Neuronal stem cell (in vitro differentiated cells): ENCODE results near the gene TINAGL1.

ENCODE experiments used
- DNase-seq: peaks from one replicate; pipeline ENCODE4 v3.0.0-alpha.2; 2013; ENCODE audit warnings: low spot score
- H2AFZ ChIP-seq: one replicate; pipeline ENCODE4 v1.6.1; 2013; ENCODE audit warnings: mild to moderate bottlenecking, low read length, inconsistent platforms
- H2AK5ac ChIP-seq: 2 replicates; pipeline ENCODE4 v1.6.1; 2013; ENCODE audit warnings: low read depth, mild to moderate bottlenecking, inconsistent platforms, low read length, moderate library complexity, mixed read lengths
- H2BK120ac ChIP-seq: 2 replicates; pipeline ENCODE4 v1.6.1; 2013; ENCODE audit warnings: low read depth, mild to moderate bottlenecking, inconsistent platforms, low read length, moderate library complexity, mixed read lengths
- H2BK12ac ChIP-seq: one replicate; pipeline ENCODE4 v1.6.1; 2013; ENCODE audit warnings: low read length, inconsistent platforms
- H2BK15ac ChIP-seq: 2 replicates; pipeline ENCODE4 v1.6.1; 2013; ENCODE audit warnings: mild to moderate bottlenecking, low read length, inconsistent platforms, mixed read lengths
- H2BK5ac ChIP-seq: one replicate; pipeline ENCODE4 v1.6.1; 2013; ENCODE audit warnings: inconsistent platforms, mild to moderate bottlenecking, low read length, moderate library complexity
- H3K14ac ChIP-seq: one replicate; pipeline ENCODE4 v1.6.1; 2013; ENCODE audit warnings: low read length, inconsistent platforms
- H3K18ac ChIP-seq: 2 replicates; pipeline ENCODE4 v1.6.1; 2013; ENCODE audit warnings: low read length, inconsistent platforms
- H3K23ac ChIP-seq: 2 replicates; pipeline ENCODE4 v1.6.1; 2013; ENCODE audit warnings: low read depth, mild to moderate bottlenecking, mixed read lengths, low read length, inconsistent platforms; ENCODE audit not compliant: poor library complexity
- H3K27ac ChIP-seq: replicated peaks from 3 replicates; pipeline ENCODE4 v1.5.1; 2013; ENCODE audit warnings: low read length, inconsistent platforms
- H3K27me3 ChIP-seq, 3 experiments: 2 replicates each; pipeline ENCODE4 v1.6.1; 2013; ENCODE audit warnings: low read length in 3 of 3, mild to moderate bottlenecking in 2 of 3, inconsistent platforms in 1 of 3, low read depth in 1 of 3, mixed read lengths in 1 of 3, moderate library complexity in 1 of 3; ENCODE audit not compliant: control insufficient read depth in 3 of 3, insufficient read depth in 3 of 3
- H3K36me3 ChIP-seq, 2 donors: replicated peaks in 1 of 2; 2 replicates each; pipeline ENCODE4 v1.6.1; 2013; ENCODE audit warnings: low read length in 2 of 2; ENCODE audit not compliant: control insufficient read depth in 2 of 2, insufficient read depth in 2 of 2
- H3K4ac ChIP-seq: 2 replicates; pipeline ENCODE4 v1.6.1; 2013; ENCODE audit warnings: inconsistent platforms, mild to moderate bottlenecking, low read length, moderate library complexity
- H3K4me1 ChIP-seq, 2 donors: 1 replicate in 1 of 2; 2 replicates in 1 of 2; pipeline ENCODE4 v1.6.1; 2013; ENCODE audit warnings: low read length in 2 of 2, low read depth in 1 of 2; ENCODE audit not compliant: control insufficient read depth in 2 of 2, insufficient read depth in 1 of 2
- H3K4me2 ChIP-seq: one replicate; pipeline ENCODE4 v1.6.1; 2013; ENCODE audit warnings: mild to moderate bottlenecking, low read length, inconsistent platforms; ENCODE audit not compliant: insufficient read depth, poor library complexity, severe bottlenecking
- H3K4me3 ChIP-seq, 2 donors: 2 replicates each; pipeline ENCODE4 v1.5.1; 2013; ENCODE audit warnings: low read length in 2 of 2, mild to moderate bottlenecking in 2 of 2, inconsistent platforms in 1 of 2, moderate library complexity in 1 of 2
- H3K79me1 ChIP-seq: one replicate; pipeline ENCODE4 v1.6.1; 2013; ENCODE audit warnings: low read depth, mild to moderate bottlenecking, inconsistent platforms, low read length, moderate library complexity
- H3K9ac ChIP-seq: one replicate; pipeline ENCODE4 v1.6.1; 2013; ENCODE audit warnings: mild to moderate bottlenecking, low read depth, low read length, inconsistent platforms; ENCODE audit not compliant: poor library complexity
- H3K9me3 ChIP-seq, 2 donors: replicated peaks in 1 of 2; 2 replicates each; pipeline versions ENCODE3 to v1.6.1; 2013; ENCODE audit warnings: low read length in 2 of 2, mild to moderate bottlenecking in 2 of 2, inconsistent platforms in 1 of 2, low read depth in 1 of 2, mixed read lengths in 1 of 2, moderate library complexity in 1 of 2; ENCODE audit not compliant: control insufficient read depth in 2 of 2, insufficient read depth in 1 of 2
- H4K8ac ChIP-seq: one replicate; pipeline ENCODE4 v1.6.1; 2013; ENCODE audit warnings: low read depth, mild to moderate bottlenecking, inconsistent platforms, low read length, moderate library complexity
- H4K91ac ChIP-seq: one replicate; pipeline ENCODE4 v1.6.1; 2013; ENCODE audit warnings: low read length, low read depth, mild to moderate bottlenecking, inconsistent platforms; ENCODE audit not compliant: poor library complexity
- WGBS, 2 donors: extraction: QIAGEN DNeasy Blood & Tissue Kit; methylation state at CpG; one replicate each; pipeline ENCODE4 v1.1.7; 2013; ENCODE audit warnings: missing lambda C conversion rate in 2 of 2, mixed read lengths in 1 of 2; ENCODE audit not compliant: insufficient read length in 2 of 2, insufficient replicate concordance in 1 of 2; ENCODE audit errors: extremely low coverage in 2 of 2; 5-methylcytosine and 5-hydroxymethylcytosine counted together

The TINAGL1 gene

DNA sequence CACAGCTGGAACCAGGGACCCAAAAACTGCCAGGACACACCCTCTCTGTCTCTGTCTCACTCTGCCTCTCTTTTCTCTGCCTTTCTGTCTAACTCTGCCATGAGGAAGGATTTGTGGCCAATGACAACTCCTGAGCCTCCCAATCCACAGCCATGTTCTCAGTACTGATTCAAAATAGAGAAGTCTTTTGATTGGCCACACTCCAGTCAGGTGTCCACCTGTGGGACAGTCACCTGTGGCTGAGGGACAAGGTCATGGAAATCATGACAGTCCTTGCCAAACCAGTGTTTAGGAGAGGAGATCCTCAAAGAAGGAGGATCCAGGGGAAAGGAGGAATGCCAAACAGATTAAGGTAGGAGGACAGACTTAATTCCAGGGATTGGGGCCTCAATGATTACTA is 15.8 kb downstream of the TINAGL1 start:
- no peak overlapping the region for H3K9ac ChIP-seq
- H3K4me3 ChIP-seq, result no peak overlapping the region
- no peak overlapping the region for H4K8ac ChIP-seq
- no peak overlapping the region for H4K91ac ChIP-seq
- H3K4ac ChIP-seq, result no peak overlapping the region
- no peak overlapping the region for H3K27ac ChIP-seq
- no peak overlapping the region for H2AFZ ChIP-seq
- H2BK120ac ChIP-seq, result no peak overlapping the region
- no peak overlapping the region for H3K18ac ChIP-seq
- peaks cover 0 to 67% (median 17%) of the 10 kb centered on the region in 3 experiments for H3K27me3 ChIP-seq
- H3K36me3 ChIP-seq, result no peaks in the 10 kb centered on the region
- no peak overlapping the region for H3K14ac ChIP-seq
- no peak overlapping the region for H2BK15ac ChIP-seq
- H3K4me1 ChIP-seq, result no peaks in the 10 kb centered on the region
- no peak overlapping the region for H3K4me2 ChIP-seq
- H2BK5ac ChIP-seq, result no peak overlapping the region
- no peaks in the 10 kb centered on the region for H3K79me1 ChIP-seq
- DNase-seq, result no peak
- H3K9me3 ChIP-seq, result no peaks in the 10 kb centered on the region
- no peak overlapping the region for H2BK12ac ChIP-seq
- H3K23ac ChIP-seq, result no peak overlapping the region
- no peak overlapping the region for H2AK5ac ChIP-seq

DNA sequence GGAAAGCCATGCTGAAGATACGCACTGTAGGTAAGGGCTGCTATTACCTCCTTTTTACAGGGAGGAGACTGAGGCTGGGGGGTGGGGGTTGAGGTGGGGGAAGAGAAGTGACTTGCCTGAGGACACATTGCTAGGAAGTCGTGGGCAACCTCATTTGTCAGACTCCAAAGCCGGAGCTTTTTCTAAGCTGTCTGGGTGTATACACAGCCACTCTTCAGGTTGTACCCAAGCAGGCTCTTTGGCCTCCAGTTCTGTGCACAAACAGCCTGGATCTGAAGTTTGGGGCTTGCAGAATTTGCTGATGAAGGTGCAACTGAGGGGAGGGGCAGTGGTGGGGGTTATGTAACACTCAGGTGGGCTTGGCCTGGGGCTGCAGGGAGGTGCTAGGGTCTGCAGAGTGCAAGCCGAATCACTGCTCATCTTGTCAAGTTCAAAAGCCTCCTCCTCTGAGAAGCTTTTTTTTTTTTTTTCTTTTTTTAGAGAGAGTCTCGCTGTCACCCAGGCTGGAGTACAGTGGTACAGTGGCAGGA is 16.9 kb downstream of the TINAGL1 start:
- Histone ChIP-seq H3K79me1 (no peaks in the 10 kb centered on the region), H3K27me3 (peaks cover 0 to 69% (median 13%) of the 10 kb centered on the region in 3 experiments), H3K9ac (no peak overlapping the region), H3K23ac (no peak overlapping the region), H3K27ac (no peak overlapping the region), H3K4me1 (no peaks in the 10 kb centered on the region), H3K18ac (no peak overlapping the region), H3K36me3 (no peaks in the 10 kb centered on the region), H3K9me3 (no peaks in the 10 kb centered on the region), H2AK5ac (no peak overlapping the region), H4K91ac (no peak overlapping the region), H2BK15ac (no peak overlapping the region), H3K4me2 (no peak overlapping the region), H2BK5ac (no peak overlapping the region), H2BK12ac (no peak overlapping the region), H3K4ac (no peak overlapping the region), H3K14ac (no peak overlapping the region), H4K8ac (no peak overlapping the region), H2BK120ac (no peak overlapping the region), H2AFZ (no peak overlapping the region), H3K4me3 (no peak overlapping the region)
- WGBS, 2 donors, result no CpG with 5 or more reads among the region's 5 CpGs
- no peak for DNase-seq

DNA sequence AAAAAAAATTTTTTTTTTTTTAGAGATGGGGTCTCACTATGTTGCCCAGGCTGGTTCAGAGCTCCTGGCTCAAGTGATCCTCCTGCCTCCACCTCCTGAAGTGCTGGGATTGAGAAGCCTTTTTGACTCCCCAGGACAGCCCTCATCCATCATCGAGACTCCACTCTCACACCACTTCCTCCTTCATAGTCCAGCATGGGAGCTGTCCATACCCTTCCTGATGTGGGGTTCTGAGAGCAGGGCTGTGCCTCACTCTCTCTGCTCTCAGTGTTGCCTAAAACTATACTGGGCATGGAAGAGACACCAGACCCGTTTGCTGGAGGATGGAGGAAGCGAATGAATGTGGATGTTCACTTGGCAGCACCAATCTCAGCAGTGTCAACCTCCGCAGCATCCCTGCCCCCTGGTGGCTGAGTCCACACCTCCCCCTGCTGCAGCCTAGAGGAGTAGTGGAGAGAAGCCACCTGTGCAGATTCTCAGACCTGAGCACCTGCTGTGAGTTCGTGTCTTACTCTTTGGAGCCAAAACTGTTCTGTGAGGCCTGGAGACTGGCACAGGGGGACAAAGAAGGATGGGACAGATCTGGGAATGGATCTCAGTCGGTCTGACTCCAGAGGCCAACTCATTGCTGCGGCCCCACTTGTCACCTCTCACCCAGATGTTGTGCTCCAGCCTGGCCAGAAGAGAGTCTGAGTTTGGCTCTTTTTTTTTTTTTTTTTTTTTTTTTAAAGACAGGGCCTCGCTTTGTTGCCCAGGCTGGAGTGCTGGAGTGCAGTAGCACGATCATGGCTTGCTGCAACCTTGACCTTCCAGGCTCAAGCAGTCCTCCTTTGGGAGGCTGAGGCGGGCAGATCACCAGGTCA is 17.7 kb downstream of the TINAGL1 start:
- H3K14ac ChIP-seq, result no peak overlapping the region
- no peak overlapping the region for H2AFZ ChIP-seq
- WGBS, 2 donors, result no CpG with 5 or more reads among the region's 10 CpGs
- no peak overlapping the region for H2BK12ac ChIP-seq
- H3K4me3 ChIP-seq, result no peak overlapping the region
- DNase-seq, result peak; percentile 61
- H2AK5ac ChIP-seq, result no peak overlapping the region
- no peak overlapping the region for H2BK120ac ChIP-seq
- H3K23ac ChIP-seq, result no peak overlapping the region
- H3K4ac ChIP-seq, result no peak overlapping the region
- H2BK15ac ChIP-seq, result no peak overlapping the region
- H3K27ac ChIP-seq, result no peak overlapping the region
- H3K4me1 ChIP-seq, result no peaks in the 10 kb centered on the region
- H3K27me3 ChIP-seq, result peaks cover 0 to 63% (median 5%) of the 10 kb centered on the region in 3 experiments
- H3K4me2 ChIP-seq, result no peak overlapping the region
- H3K36me3 ChIP-seq, result no peaks in the 10 kb centered on the region
- H4K8ac ChIP-seq, result no peak overlapping the region
- H3K18ac ChIP-seq, result no peak overlapping the region
- H2BK5ac ChIP-seq, result no peak overlapping the region
- H4K91ac ChIP-seq, result no peak overlapping the region
- H3K9me3 ChIP-seq, result no peaks in the 10 kb centered on the region
- no peak overlapping the region for H3K9ac ChIP-seq
- H3K79me1 ChIP-seq, result no peaks in the 10 kb centered on the region

DNA sequence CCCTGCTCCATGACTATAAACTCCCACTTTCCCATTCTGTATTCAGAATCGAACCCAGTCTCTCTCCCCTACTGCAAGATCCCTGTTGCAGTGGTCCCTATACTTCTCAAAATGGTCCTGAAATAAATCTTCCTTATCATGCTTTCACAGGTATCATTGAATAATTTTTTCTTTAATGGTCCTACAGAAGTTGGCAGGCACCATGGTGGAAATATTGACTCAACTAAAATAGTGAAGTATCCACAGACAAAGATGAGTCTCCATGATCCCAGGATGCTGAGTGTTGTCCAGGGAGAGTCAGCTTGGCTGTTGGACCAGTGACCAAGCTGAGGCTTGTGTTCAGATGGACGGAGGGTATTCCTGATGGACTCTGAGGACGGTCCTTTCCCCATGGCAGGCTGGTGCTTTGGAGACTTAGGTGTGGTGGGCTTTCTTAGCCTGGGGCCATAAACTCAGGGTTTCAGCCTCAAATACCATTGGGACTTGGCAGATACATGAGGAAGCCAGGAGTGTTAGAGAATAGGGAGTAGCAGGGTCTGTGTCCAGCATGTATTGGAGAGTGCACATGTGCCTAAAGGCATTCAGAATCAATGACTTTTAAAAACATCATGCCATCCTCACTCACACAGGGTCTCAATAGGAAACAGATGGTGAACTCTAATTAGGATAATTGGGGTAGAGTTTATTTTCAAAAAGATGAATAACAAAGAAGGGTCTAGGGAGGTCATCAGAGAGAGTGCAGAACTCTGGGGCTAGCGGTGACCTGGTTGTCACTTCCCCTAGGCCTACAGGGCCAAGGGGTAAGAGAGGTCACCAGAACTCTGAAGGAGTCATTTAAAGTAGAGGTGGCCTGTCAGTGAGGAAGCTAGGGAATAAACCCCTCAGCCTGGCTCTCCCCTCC is 19.8 kb downstream of the TINAGL1 start:
- H2AFZ ChIP-seq, result no peak overlapping the region
- no peak for DNase-seq
- no peak overlapping the region for H4K8ac ChIP-seq
- no peak overlapping the region for H4K91ac ChIP-seq
- no peak overlapping the region for H2AK5ac ChIP-seq
- H3K36me3 ChIP-seq, result no peaks in the 10 kb centered on the region
- WGBS, 2 donors, result no CpG with 5 or more reads among the region's 4 CpGs
- peaks cover 0 to 47% (median 0%) of the 10 kb centered on the region in 3 experiments for H3K27me3 ChIP-seq
- no peak overlapping the region for H2BK12ac ChIP-seq
- H2BK5ac ChIP-seq, result no peak overlapping the region
- no peaks in the 10 kb centered on the region for H3K79me1 ChIP-seq
- no peak overlapping the region for H3K4ac ChIP-seq
- H3K4me3 ChIP-seq, result no peak overlapping the region
- H3K23ac ChIP-seq, result no peak overlapping the region
- no peaks in the 10 kb centered on the region for H3K9me3 ChIP-seq
- H2BK120ac ChIP-seq, result no peak overlapping the region
- H2BK15ac ChIP-seq, result no peak overlapping the region
- no peak overlapping the region for H3K9ac ChIP-seq
- H3K4me2 ChIP-seq, result no peak overlapping the region
- no peak overlapping the region for H3K14ac ChIP-seq
- no peak overlapping the region for H3K27ac ChIP-seq
- no peaks in the 10 kb centered on the region for H3K4me1 ChIP-seq
- no peak overlapping the region for H3K18ac ChIP-seq
